Fibroblast of lung (primary cell): Measurements from ENCODE around the gene VPS54.

ENCODE experiments used
- EZH2 ChIP-seq: IDR thresholded peaks from 2 replicates; pipeline ENCODE4 v1.5.1; 2012; ENCODE audit warnings: low read length, control low read depth, mild to moderate bottlenecking; ENCODE audit errors: missing control alignments
- TF ChIP-seq, protein P1 (sequence below), 2 donors: IDR thresholded peaks in 1 of 2; conservative IDR thresholded peaks in 1 of 2; 1 replicate in 1 of 2; 2 replicates in 1 of 2; pipeline ENCODE4 v1.5.1; 2011 to 2012; ENCODE audit warnings: low read length in 2 of 2, control low read depth in 1 of 2, inconsistent platforms in 1 of 2, low read depth in 1 of 2, mild to moderate bottlenecking in 1 of 2

DNA sequence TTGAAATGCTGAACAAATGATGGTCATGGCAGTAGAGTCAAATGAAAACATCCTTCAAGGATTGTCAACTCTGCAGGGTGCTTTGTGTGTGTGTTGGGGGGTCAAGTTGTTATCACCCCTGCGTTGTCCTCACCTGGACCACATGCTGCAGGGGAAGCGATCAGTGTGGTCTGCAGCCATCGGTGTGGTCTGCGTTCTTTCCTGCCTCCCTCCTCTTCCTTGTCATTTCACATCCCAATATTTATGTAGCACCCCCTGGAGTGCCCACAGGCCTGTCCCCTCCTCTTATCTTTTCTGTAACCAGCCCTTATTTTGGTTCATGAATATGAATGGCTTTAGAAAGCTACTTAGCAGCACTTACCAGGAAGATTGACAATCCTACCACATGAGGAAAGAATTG lies 138.6 kb downstream of the VPS54 start:
- TF ChIP-seq, protein P1, sequence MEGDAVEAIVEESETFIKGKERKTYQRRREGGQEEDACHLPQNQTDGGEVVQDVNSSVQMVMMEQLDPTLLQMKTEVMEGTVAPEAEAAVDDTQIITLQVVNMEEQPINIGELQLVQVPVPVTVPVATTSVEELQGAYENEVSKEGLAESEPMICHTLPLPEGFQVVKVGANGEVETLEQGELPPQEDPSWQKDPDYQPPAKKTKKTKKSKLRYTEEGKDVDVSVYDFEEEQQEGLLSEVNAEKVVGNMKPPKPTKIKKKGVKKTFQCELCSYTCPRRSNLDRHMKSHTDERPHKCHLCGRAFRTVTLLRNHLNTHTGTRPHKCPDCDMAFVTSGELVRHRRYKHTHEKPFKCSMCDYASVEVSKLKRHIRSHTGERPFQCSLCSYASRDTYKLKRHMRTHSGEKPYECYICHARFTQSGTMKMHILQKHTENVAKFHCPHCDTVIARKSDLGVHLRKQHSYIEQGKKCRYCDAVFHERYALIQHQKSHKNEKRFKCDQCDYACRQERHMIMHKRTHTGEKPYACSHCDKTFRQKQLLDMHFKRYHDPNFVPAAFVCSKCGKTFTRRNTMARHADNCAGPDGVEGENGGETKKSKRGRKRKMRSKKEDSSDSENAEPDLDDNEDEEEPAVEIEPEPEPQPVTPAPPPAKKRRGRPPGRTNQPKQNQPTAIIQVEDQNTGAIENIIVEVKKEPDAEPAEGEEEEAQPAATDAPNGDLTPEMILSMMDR (conservative IDR thresholded peaks at IDR 0.05 in 1 of 2, IDR thresholded peaks at IDR 0.05 in 1 of 2; ENCODE audit: low read depth in 1 of 2, low read length in 2 of 2) = no peak
- no peak for TF ChIP-seq EZH2
